Osteoblast (primary cell): Measurements from ENCODE around the gene HBS1L. TPM values are rescaled to one million over a fixed set of nuclear protein-coding genes. Genes with fewer than 3 reads are reported as not detected.

Source experiments
- DNase-seq: peaks from one replicate; pipeline ENCODE4 v3.0.0; 2011; ENCODE audit warnings: low spot score, mixed read lengths; ENCODE audit not compliant: insufficient read length; ENCODE audit errors: missing footprints
- H2AFZ ChIP-seq: 2 replicates; pipeline ENCODE4 v1.6.0; 2011; ENCODE audit warnings: mild to moderate bottlenecking, low read length
- H3K27ac ChIP-seq: 2 replicates; pipeline ENCODE4 v1.5.1; 2011; ENCODE audit warnings: mild to moderate bottlenecking, low read depth, low read length, moderate library complexity
- H3K27me3 ChIP-seq: 2 replicates; pipeline ENCODE4 v1.6.0; 2012; ENCODE audit warnings: mild to moderate bottlenecking, control low read depth, inconsistent platforms, low read length, moderate library complexity; ENCODE audit not compliant: insufficient read depth
- H3K36me3 ChIP-seq: 2 replicates; pipeline ENCODE4 v1.5.1; 2011; ENCODE audit warnings: mild to moderate bottlenecking, low read length, control low read depth, moderate library complexity; ENCODE audit not compliant: insufficient read depth
- H3K4me1 ChIP-seq: 2 replicates; pipeline ENCODE4 v1.5.1; 2011; ENCODE audit warnings: mild to moderate bottlenecking, low read length, control low read depth, moderate library complexity; ENCODE audit not compliant: insufficient read depth
- H3K4me2 ChIP-seq: 2 replicates; pipeline ENCODE4 v1.6.0; 2011; ENCODE audit warnings: mild to moderate bottlenecking, low read length; ENCODE audit not compliant: insufficient read depth
- H3K4me3 ChIP-seq: fragments of 200-600 bp; sonication (generic); 3 replicates; pipeline ENCODE4 v1.5.1; 2012; ENCODE audit warnings: mild to moderate bottlenecking, low read length, inconsistent platforms; ENCODE audit not compliant: insufficient read depth
- H3K79me2 ChIP-seq: 2 replicates; pipeline ENCODE4 v1.6.0; 2012; ENCODE audit warnings: mild to moderate bottlenecking, low read length, control low read depth, inconsistent platforms; ENCODE audit not compliant: insufficient read depth
- H3K9me3 ChIP-seq: 2 replicates; pipeline ENCODE4 v1.5.1; 2011; ENCODE audit warnings: low read depth, low read length, control low read depth
- H4K20me1 ChIP-seq: 2 replicates; pipeline ENCODE4 v1.6.0; 2012; ENCODE audit warnings: mild to moderate bottlenecking, low read length, control low read depth; ENCODE audit not compliant: insufficient read depth
- CTCF ChIP-seq: IDR thresholded peaks from 2 replicates; pipeline ENCODE4 v1.5.1; 2011; ENCODE audit warnings: mild to moderate bottlenecking, low read depth, low read length, moderate library complexity; ENCODE audit errors: extremely low read depth
- total RNA-seq: library from RNA; depleted of rRNA; stranded (reverse); fragments of >200 nt; gene quantifications from 2 replicates; pipeline ENCODE4 v1.2.3, GENCODE V29; 2012

The HBS1L gene
- total RNA-seq, 1 donor, result 94.8 TPM

- Histone ChIP-seq H3K27me3 (no peaks in the 10 kb centered on the region), H3K4me2 (no peak overlapping the region), H3K79me2 (no peaks in the 10 kb centered on the region), H3K36me3 (no peaks in the 10 kb centered on the region), H3K9me3 (no peaks in the 10 kb centered on the region), H3K4me1 (peaks cover 17% of the 10 kb centered on the region), H2AFZ (no peak overlapping the region), H3K4me3 (no peak overlapping the region), H3K27ac (peak overlapping the region; percentile 56), H4K20me1 (peaks cover 7% of the 10 kb centered on the region)
- peak; percentile 62 for DNase-seq
- TF ChIP-seq CTCF, result no peak
These were observed 41.9 kb downstream of the HBS1L start for GRCh38 chr6:135012764-135013163.

- peak; percentile 11 for TF ChIP-seq CTCF
- Histone ChIP-seq H3K27me3 (no peaks in the 10 kb centered on the region), H3K79me2 (no peaks in the 10 kb centered on the region), H3K4me2 (no peak overlapping the region), H3K4me1 (peaks cover 17% of the 10 kb centered on the region), H3K4me3 (no peak overlapping the region), H2AFZ (no peak overlapping the region), H4K20me1 (peaks cover 7% of the 10 kb centered on the region), H3K36me3 (no peaks in the 10 kb centered on the region), H3K27ac (no peak overlapping the region), H3K9me3 (no peaks in the 10 kb centered on the region)
- DNase-seq, result no peak
These were observed 42.3 kb downstream of the HBS1L start for GRCh38 chr6:135012349-135012748.

DNA sequence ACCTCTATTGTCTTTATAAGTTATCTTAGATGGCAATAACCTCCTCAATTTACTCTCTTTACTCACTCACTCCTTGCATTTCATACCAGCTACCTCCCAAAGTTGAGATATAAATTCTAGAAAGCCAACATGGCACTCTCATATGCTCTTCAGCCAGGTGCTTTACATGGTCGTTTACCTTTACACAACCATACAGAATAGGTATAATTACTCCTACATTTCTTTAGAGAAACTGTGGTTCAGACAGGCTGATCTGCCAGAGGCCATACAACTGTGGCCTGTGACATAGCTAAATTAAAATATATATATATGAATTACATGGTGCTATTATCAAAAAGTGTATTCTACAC lies 45.7 kb downstream of the HBS1L start:
- Histone ChIP-seq H3K36me3 (no peaks in the 10 kb centered on the region), H3K79me2 (no peaks in the 10 kb centered on the region), H2AFZ (no peak overlapping the region), H3K9me3 (no peaks in the 10 kb centered on the region), H3K4me1 (peaks cover 14% of the 10 kb centered on the region), H3K27me3 (no peaks in the 10 kb centered on the region), H3K4me3 (no peak overlapping the region), H3K4me2 (no peak overlapping the region), H4K20me1 (peaks cover 7% of the 10 kb centered on the region), H3K27ac (no peak overlapping the region)
- no peak for DNase-seq
- no peak for TF ChIP-seq CTCF

DNA sequence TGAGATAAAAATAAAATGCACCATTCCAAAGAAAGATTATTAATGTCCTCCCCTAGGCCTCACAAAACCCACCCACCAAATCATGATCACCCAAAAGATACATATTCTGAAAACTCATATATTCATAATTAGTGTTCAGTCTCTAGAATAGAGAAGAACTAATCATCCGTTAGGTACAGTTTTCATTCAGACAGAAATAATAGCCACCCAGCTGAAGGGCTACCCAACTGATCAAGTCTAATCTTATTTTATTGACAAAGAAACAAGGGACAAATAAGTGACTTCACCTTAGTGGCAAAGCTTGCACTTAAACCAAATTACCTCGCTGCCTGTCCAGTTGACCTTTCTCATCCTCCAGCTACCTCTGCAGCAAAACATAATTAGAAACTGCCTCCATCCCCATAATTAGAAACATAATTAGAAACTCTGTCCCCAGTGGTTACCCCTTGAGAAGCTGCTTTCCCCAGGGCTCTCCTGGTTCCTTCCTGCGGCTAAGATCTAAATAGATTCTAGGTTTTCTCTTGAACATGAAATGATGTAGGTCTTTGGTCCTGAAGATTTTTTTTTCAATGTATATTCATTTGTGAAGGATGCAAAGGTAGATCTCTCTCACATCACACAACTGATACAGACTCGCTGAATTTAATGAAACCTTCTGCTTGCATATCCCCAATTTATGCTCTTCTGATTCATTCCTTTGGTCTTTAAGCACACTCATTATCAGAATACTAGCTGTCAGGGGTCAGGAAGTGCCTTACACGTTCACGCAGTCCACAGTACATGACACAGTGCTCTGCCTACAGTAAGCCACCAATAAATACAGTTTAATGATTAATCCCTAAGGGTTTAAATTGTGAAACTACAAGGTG lies 46.3 kb downstream of the HBS1L start:
- H2AFZ ChIP-seq, result no peak overlapping the region
- peaks cover 9% of the 10 kb centered on the region for H3K4me1 ChIP-seq
- H4K20me1 ChIP-seq, result peaks cover 6% of the 10 kb centered on the region
- no peaks in the 10 kb centered on the region for H3K36me3 ChIP-seq
- TF ChIP-seq CTCF, result no peak
- DNase-seq, result peak; percentile 18
- H3K9me3 ChIP-seq, result no peaks in the 10 kb centered on the region
- H3K4me2 ChIP-seq, result no peak overlapping the region
- H3K4me3 ChIP-seq, result no peak overlapping the region
- H3K27me3 ChIP-seq, result no peaks in the 10 kb centered on the region
- H3K79me2 ChIP-seq, result no peaks in the 10 kb centered on the region
- no peak overlapping the region for H3K27ac ChIP-seq
